ENCODE data around the gene CD302. TPM values are rescaled to one million over a fixed set of nuclear protein-coding genes. Genes with fewer than 3 reads are reported as not detected.

The CD302 gene
- polyA plus RNA-seq, 1 donor from 2014 or later: not detected

DNA sequence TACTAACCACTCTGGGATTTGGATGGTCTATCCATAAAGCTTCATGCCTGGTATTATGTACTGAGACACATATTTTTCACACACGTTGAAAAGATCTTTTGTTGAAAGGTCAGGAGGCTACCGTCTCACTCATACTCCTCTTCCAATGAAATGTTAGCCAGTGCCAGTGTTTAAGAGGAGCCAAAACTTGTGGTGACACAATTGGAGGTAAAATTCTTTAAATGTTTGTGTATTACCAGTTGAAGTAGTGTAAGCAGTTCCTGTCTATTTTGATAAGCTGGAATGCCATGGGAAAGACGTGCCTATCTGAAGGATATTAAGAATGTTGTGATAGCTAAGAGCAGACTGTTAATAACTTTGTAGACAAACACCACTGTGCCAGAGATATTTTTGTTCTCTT lies 53.6 kb downstream of the CD302 start:
- no peaks in the 10 kb centered on the region for H3K9me2 ChIP-seq (ENCODE audit: insufficient read depth, low read length)
- H3K36me3 ChIP-seq (ENCODE audit: insufficient read depth, low read length): peaks cover 18% of the 10 kb centered on the region
- peaks cover 4% of the 10 kb centered on the region for H3K9me3 ChIP-seq (ENCODE audit: low read length)
- H3K79me2 ChIP-seq (replicated peaks; ENCODE audit: insufficient read depth, low read length): peaks cover 14% of the 10 kb centered on the region
- H3F3A ChIP-seq (ENCODE audit: insufficient read depth, low read length, poor library complexity, severe bottlenecking): no peaks in the 10 kb centered on the region
- no peak overlapping the region for H3K9ac ChIP-seq (ENCODE audit: low read length)
- H3K27ac ChIP-seq (ENCODE audit: low read length): no peak overlapping the region
- no peak overlapping the region for H2AFZ ChIP-seq (ENCODE audit: low read depth, low read length)
- TF ChIP-seq SMC3 (conservative IDR thresholded peaks at IDR 0.05; ENCODE audit: poor library complexity) (no peak), EP300 (conservative IDR thresholded peaks at IDR 0.05; ENCODE audit: poor library complexity, severe bottlenecking) (no peak), MXI1 (conservative IDR thresholded peaks at IDR 0.05; ENCODE audit: poor library complexity, severe bottlenecking) (no peak), POLR2AphosphoS5 (IDR thresholded peaks at IDR 0.05) (no peak), EZH2 (IDR thresholded peaks at IDR 0.05; ENCODE audit: borderline replicate concordance, insufficient read depth, low read length, poor library complexity, severe bottlenecking) (no peak), TAF1 (IDR thresholded peaks at IDR 0.05; ENCODE audit: low read depth) (no peak), RAD21 (conservative IDR thresholded peaks at IDR 0.05) (no peak), REST (IDR thresholded peaks at IDR 0.05; ENCODE audit: borderline replicate concordance) (no peak)
- TF ChIP-seq, protein P1, sequence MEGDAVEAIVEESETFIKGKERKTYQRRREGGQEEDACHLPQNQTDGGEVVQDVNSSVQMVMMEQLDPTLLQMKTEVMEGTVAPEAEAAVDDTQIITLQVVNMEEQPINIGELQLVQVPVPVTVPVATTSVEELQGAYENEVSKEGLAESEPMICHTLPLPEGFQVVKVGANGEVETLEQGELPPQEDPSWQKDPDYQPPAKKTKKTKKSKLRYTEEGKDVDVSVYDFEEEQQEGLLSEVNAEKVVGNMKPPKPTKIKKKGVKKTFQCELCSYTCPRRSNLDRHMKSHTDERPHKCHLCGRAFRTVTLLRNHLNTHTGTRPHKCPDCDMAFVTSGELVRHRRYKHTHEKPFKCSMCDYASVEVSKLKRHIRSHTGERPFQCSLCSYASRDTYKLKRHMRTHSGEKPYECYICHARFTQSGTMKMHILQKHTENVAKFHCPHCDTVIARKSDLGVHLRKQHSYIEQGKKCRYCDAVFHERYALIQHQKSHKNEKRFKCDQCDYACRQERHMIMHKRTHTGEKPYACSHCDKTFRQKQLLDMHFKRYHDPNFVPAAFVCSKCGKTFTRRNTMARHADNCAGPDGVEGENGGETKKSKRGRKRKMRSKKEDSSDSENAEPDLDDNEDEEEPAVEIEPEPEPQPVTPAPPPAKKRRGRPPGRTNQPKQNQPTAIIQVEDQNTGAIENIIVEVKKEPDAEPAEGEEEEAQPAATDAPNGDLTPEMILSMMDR (IDR thresholded peaks at IDR 0.05; ENCODE audit: poor library complexity, severe bottlenecking): no peak
- H4K20me1 ChIP-seq (ENCODE audit: insufficient read depth): no peaks in the 10 kb centered on the region
- no peak overlapping the region for H3K4me2 ChIP-seq (ENCODE audit: low read length)
- H3K27me3 ChIP-seq (ENCODE audit: insufficient read depth, low read depth, low read length): no peaks in the 10 kb centered on the region
- no peak overlapping the region for H3K4me3 ChIP-seq (ENCODE audit: low read length)

- H2AFZ ChIP-seq (ENCODE audit: low read depth, low read length): no peak overlapping the region
- TF ChIP-seq REST (IDR thresholded peaks at IDR 0.05; ENCODE audit: borderline replicate concordance) (no peak), MXI1 (conservative IDR thresholded peaks at IDR 0.05; ENCODE audit: poor library complexity, severe bottlenecking) (no peak), EP300 (conservative IDR thresholded peaks at IDR 0.05; ENCODE audit: poor library complexity, severe bottlenecking) (no peak), SMC3 (conservative IDR thresholded peaks at IDR 0.05; ENCODE audit: poor library complexity) (no peak), TAF1 (IDR thresholded peaks at IDR 0.05; ENCODE audit: low read depth) (no peak), POLR2AphosphoS5 (IDR thresholded peaks at IDR 0.05) (no peak), EZH2 (IDR thresholded peaks at IDR 0.05; ENCODE audit: borderline replicate concordance, insufficient read depth, low read length, poor library complexity, severe bottlenecking) (no peak), RAD21 (conservative IDR thresholded peaks at IDR 0.05) (no peak)
- TF ChIP-seq, protein P1 (IDR thresholded peaks at IDR 0.05; ENCODE audit: poor library complexity, severe bottlenecking): no peak
- no peaks in the 10 kb centered on the region for H4K20me1 ChIP-seq (ENCODE audit: insufficient read depth)
- peaks cover 14% of the 10 kb centered on the region for H3K79me2 ChIP-seq (replicated peaks; ENCODE audit: insufficient read depth, low read length)
- H3K27ac ChIP-seq (ENCODE audit: low read length): no peak overlapping the region
- peaks cover 8% of the 10 kb centered on the region for H3K36me3 ChIP-seq (ENCODE audit: insufficient read depth, low read length)
- no peak overlapping the region for H3K9ac ChIP-seq (ENCODE audit: low read length)
- H3K9me2 ChIP-seq (ENCODE audit: insufficient read depth, low read length): no peaks in the 10 kb centered on the region
- H3K9me3 ChIP-seq (ENCODE audit: low read length): no peaks in the 10 kb centered on the region
- H3K4me3 ChIP-seq (ENCODE audit: low read length): no peak overlapping the region
- no peaks in the 10 kb centered on the region for H3F3A ChIP-seq (ENCODE audit: insufficient read depth, low read length, poor library complexity, severe bottlenecking)
- no peak overlapping the region for H3K4me2 ChIP-seq (ENCODE audit: low read length)
- H3K27me3 ChIP-seq (ENCODE audit: insufficient read depth, low read depth, low read length): no peaks in the 10 kb centered on the region
Measured at GRCh38 chr2:159742846-159743245, 55.2 kb downstream of the CD302 start.

All from neural cell (in vitro differentiated cells).